KOPT-K1 (cell line): ENCODE data around the gene SMYD1.

Source experiments
- H3K27ac ChIP-seq: fragments of 200-600 bp; sonication (generic); 2 replicates; pipeline ENCODE4 v1.5.1; 2016; ENCODE audit warnings: antibody characterized with exemption, mild to moderate bottlenecking, low read depth, low read length; ENCODE audit not compliant: poor library complexity, severe bottlenecking
- H3K36me3 ChIP-seq: fragments of 200-600 bp; sonication (generic); 2 replicates; pipeline ENCODE4 v1.5.1; 2017; ENCODE audit warnings: antibody characterized with exemption, mild to moderate bottlenecking, low read length, moderate library complexity; ENCODE audit not compliant: insufficient read depth
- H3K9me3 ChIP-seq: fragments of 200-600 bp; sonication (generic); 2 replicates; pipeline ENCODE4 v1.5.1; 2017; ENCODE audit warnings: antibody characterized with exemption, low read length, mild to moderate bottlenecking; ENCODE audit not compliant: insufficient read depth, poor library complexity, severe bottlenecking

SMYD1 gene

DNA sequence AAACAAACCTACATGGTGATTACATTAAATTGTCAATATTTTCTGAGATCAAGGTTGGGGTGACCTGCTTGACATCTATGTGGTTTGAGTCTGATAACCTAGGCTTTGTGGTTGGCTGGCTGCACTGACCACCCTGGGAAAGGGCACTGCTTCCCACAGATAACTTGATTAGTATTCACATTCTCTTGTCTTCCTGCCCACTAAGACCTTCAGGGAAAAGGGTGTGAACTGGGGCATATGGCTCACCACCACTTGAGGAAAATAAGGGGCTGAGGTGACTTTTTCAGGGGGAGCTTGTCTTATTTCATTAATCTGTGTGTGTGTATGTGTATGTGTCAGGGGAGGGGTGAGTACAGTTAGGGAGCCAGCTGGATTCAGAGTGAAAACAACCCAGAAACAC, 1.5 kb downstream of the SMYD1 start:
- Histone ChIP-seq H3K27ac (no peak overlapping the region), H3K9me3 (peaks cover 5% of the 10 kb centered on the region), H3K36me3 (no peaks in the 10 kb centered on the region)

DNA sequence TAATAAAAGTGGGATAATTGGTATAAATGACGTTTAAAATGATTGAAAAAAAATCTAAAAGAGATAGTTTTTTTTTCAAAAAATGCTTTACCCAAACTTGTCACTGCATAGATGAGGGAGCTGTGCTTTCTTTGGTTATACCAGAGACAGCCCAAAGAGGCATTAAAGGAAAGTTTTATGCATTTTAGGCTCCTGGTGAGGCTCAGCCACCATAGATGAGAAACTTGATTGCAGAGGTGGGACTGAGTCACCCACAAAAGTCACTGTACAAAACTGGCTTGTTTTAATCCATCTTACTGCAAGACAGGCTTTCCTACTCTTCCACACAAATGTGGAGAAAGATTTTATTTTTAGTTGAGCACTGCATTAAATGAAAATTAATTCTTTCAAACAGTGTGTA, 2.4 kb downstream of the SMYD1 start:
- Histone ChIP-seq H3K9me3 (peaks cover 5% of the 10 kb centered on the region), H3K27ac (no peak overlapping the region), H3K36me3 (no peaks in the 10 kb centered on the region)

DNA sequence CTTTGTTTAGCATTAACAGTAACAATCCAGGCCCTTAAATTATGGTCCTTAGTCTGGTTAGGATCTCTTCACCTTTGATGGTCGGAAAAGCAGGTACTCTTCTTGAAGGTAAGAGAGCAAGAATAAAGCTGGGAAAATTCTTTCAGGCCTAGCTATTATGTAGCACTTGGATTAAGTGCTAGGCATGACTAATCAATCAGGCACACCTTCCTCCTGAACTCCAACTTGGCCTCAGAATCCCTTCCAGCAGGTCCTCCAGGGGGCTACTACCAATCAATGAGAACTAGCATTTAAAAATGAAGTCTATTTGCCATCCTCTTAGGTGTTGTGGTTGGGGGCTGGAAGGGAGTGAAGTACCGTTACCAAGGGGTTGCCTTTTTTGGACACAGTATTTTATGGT, 3.7 kb downstream of the SMYD1 start:
- no peaks in the 10 kb centered on the region for H3K36me3 ChIP-seq
- H3K27ac ChIP-seq = no peak overlapping the region
- H3K9me3 ChIP-seq = peaks cover 5% of the 10 kb centered on the region

DNA sequence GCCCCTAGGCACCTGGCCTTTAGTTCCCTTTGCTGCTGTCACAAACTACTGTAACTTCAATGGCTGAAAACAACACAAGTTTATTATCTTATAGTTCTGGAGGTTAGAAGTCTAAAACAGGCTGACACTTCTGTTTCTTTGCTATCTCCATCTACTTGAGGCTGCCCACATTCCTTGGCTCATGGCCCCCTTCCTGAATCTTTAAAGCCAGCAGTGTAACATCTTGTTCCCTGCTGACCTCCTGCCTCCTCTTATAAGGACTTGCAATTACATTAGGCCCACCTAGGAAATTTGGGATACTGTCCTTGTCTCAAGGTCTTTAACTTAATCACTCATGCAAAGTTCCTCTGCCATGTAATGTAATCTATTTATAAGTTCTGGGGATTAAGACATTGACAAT, 6.5 kb downstream of the SMYD1 start:
- Histone ChIP-seq H3K36me3 (no peaks in the 10 kb centered on the region), H3K27ac (no peak overlapping the region), H3K9me3 (peaks cover 5% of the 10 kb centered on the region)

DNA sequence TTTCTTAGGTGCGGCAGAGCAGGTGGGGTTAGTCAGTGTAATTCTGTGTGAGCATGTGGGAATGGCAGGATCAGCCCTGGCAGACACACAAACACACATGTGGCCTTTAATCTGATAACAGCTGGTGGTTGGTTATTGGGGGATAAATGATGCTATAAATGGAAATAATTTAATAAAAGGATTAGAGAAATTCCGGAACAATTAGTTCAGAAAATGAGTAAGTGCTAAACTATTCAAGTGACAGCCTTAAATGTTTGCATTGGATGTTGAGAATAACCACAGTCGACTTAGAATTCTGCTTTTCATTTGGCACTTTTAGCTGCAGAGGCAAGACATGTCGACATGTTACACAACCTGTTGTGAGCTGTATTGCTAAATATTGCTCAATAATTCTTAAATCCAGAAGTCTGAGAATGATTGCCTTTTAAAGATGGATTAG, 7.2 kb downstream of the SMYD1 start:
- Histone ChIP-seq H3K27ac (no peak overlapping the region), H3K9me3 (peaks cover 5% of the 10 kb centered on the region), H3K36me3 (no peaks in the 10 kb centered on the region)

DNA sequence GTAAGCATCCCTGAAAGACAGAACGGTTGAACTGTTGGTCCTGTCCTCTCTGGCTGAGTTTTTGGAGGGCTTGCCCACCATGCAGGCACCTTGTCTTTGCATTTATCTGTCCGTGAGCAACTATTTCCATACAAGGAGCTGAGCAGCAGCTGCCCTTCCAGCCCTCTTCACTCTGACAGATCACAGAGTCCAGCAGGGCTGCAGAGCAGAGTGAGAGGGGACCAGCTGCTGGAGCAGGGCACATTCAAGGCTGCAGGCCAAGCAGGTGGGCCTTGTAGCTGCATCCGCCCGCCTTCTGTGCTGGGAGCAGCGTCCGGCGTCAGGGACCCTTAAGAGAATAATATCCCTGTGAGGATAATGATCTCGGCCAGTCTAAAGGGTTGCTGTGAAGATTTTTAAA, 9.5 kb downstream of the SMYD1 start:
- no peaks in the 10 kb centered on the region for H3K36me3 ChIP-seq

DNA sequence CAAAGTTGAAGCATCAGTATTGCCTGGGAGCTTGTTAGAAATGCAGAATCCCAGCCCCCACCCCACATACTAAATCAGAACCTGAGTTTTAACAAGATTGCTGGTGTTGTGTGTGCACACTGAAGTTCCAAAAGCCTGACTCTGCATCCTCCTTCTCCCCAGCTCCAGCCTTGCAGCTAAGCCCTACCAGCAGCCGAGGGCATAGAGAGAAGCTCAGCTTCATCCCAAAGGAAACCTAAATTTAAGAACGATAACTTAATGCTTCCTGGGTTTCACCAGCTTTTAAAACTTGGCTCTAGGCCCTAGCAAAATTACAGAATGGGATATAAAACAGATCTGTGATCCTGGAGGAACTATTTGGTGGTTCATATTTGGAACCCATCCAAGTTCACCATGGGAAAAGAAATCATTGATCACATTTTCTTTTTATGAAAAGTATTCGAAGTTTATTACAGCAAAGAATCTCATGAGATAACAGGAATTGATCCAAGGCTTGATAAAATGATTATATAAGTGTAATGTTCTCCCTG, 11.1 kb downstream of the SMYD1 start:
- no peaks in the 10 kb centered on the region for H3K9me3 ChIP-seq
- H3K27ac ChIP-seq = no peak overlapping the region
- no peaks in the 10 kb centered on the region for H3K36me3 ChIP-seq

More for the DNA sequence above, 9.5 kb downstream of the SMYD1 start:
- peaks cover 5% of the 10 kb centered on the region for H3K9me3 ChIP-seq
- H3K27ac ChIP-seq = no peak overlapping the region

DNA sequence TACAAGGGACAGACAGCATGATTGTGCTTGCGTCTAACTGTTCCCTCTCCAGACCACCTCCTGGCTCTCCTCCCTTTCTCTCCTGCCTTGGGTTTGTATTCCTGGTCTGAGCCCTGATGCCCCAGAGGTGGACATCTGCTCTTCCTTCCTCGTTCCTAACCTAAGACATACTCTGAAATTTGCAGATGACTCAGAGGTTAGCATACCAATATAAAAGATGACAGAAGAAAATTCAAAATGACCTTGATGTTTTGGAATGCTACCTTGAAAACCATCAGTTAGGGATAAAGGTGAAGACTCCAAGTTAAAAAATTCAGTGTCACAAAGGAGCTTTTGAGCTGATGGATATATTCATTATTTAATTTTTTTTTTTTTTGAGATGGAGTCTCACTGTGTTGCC, 12.9 kb downstream of the SMYD1 start:
- Histone ChIP-seq H3K9me3 (no peaks in the 10 kb centered on the region), H3K36me3 (no peaks in the 10 kb centered on the region), H3K27ac (no peak overlapping the region)

DNA sequence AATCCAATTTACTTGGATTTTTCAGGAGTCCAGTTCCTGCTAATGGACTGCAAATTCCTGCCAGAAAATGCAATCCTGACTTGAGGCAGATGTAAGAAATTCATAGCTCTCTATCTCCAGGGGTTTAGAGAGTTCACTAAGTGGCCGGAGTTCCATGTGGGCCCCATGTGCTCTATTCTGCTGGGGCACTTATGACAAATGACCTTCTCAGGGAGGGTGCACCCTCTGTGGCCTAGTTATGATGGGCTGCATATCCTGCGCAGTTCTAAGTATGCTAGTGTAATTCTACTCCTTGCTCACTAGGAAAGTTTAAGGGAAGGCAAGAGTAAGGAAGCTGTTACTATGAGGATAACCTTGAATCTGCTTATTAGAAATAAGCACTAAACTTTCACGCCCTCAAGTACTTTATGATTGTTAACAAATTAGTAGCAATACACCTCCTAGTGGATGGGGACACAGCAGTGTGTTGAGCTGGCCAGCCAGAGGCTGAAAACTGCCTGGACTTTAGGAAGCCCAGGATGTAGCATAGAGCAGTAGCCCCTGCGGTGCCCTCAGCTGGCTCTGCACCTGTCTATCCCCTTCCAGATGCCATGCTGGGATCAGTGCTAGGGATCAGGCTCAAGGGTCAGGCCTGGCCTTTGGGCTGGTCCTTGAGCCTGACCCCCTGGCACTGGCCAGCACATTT, 14.4 kb downstream of the SMYD1 start:
- Histone ChIP-seq H3K36me3 (no peaks in the 10 kb centered on the region), H3K27ac (no peak overlapping the region), H3K9me3 (no peaks in the 10 kb centered on the region)

DNA sequence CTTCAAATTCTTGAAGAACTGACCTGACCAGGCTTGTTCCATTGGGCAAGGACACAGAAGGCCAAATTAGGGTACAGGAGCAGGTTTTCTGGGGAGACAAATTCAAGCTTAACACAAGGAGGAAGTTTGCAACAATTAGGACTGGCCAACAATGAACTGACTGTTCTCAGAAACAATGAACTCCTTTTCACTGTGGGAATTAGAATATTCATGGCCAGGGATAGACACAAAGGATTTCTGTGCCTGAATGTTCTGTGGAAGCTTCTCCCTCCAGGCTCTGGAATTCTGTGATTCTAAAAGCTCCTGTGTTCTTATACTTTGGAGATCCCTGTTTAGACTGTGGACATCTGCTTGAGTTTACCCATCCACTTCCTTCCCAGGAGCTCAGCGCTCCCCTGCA, 15.2 kb downstream of the SMYD1 start:
- Histone ChIP-seq H3K27ac (no peak overlapping the region), H3K36me3 (no peaks in the 10 kb centered on the region), H3K9me3 (no peaks in the 10 kb centered on the region)

DNA sequence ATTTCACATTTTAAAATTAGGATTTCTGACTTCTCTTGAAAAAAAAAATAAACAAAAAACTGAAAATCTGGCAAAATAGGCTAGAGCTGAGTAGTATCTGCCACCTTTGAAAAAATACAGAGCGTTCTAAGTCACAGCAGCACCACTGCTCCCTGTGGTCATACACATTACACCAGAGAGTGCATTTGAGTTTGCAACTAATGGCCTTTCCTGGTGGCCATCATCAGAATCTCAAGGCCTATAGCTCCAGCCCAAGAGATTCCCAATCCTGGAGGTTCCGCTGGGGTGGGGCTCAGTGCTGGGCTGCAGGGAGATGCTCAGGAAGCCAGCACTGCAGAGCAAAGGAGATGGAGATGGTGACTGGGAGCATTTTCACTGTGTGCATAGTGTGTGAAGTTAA, 17.5 kb downstream of the SMYD1 start:
- H3K36me3 ChIP-seq = no peaks in the 10 kb centered on the region

DNA sequence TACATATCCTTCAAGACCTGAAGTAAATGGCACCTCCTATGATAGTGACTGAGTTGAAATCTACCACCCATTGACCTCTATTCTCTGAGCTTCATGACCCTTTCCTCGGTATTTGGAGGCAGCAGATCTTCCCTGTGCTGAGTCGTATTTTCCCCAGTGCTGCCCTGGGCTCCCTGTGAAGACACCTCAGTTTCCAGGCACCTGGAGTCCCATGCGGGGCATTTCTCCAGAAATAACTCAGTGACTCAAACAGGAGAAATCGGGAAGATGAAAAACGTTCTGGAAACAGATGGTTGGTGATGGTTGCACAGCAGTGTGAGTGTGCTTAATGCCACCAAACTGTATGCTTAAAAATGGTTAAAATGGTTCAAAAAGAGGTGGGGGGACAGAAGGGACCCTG, 18.0 kb downstream of the SMYD1 start:
- no peaks in the 10 kb centered on the region for H3K36me3 ChIP-seq
- no peaks in the 10 kb centered on the region for H3K9me3 ChIP-seq

More for the DNA sequence above, 17.5 kb downstream of the SMYD1 start:
- no peak overlapping the region for H3K27ac ChIP-seq
- H3K9me3 ChIP-seq = no peaks in the 10 kb centered on the region

DNA sequence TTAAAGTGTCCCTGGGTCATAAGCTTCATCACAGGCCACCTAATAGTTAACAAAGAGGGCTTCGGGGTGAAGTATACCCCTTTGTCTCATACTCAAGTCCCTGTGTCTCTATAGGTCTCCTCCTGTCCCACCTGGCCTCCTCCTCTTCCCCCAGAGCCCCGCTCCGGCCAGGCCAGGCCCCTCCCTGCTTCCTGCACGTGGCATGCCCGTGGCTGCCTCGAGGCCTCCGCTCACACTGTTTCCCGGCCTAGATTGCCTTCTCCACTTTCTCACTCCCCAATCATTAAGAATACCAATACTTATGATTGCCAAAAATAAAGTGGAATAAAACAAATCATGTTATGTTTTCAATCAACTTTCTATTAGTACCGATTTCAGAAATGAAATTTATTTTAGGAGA, 18.8 kb downstream of the SMYD1 start:
- Histone ChIP-seq H3K27ac (no peak overlapping the region), H3K9me3 (no peaks in the 10 kb centered on the region), H3K36me3 (no peaks in the 10 kb centered on the region)

More for the DNA sequence above, 18.0 kb downstream of the SMYD1 start:
- H3K27ac ChIP-seq = no peak overlapping the region

DNA sequence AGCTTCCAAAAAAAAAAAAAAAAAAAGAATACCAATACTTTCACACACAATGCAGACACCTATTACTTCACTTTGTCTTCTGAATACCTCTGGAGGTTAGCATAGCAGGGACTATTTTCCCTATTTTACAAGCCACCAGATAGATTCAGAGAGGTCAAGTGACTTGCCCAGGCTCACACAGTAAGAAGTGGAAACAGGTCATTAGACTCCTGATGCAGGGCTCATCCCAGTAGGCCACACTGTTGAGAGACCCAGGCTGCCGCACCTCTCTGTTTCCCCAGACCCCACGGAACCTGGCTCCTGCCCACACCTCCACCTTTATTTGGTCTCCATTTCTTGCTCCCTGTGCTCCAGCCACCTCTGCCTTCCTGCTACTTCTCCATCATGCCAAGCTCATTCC, 19.4 kb downstream of the SMYD1 start:
- Histone ChIP-seq H3K27ac (no peak overlapping the region), H3K9me3 (no peaks in the 10 kb centered on the region), H3K36me3 (no peaks in the 10 kb centered on the region)

DNA sequence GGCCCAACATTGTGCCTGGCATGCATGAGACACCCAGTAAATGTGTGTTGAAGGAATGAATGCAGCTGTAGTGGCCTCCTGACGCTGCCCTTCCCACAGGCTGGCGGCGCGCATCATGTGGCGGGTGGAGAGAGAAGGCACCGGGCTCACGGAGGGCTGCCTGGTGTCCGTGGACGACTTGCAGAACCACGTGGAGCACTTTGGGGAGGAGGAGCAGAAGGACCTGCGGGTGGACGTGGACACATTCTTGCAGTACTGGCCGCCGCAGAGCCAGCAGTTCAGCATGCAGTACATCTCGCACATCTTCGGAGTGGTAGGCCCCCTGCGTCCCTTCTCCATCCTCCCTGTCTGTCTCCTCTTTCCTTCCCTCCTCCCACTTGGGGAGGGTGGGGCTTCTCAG, 20.1 kb downstream of the SMYD1 start:
- Histone ChIP-seq H3K27ac (no peak overlapping the region), H3K9me3 (no peaks in the 10 kb centered on the region), H3K36me3 (no peaks in the 10 kb centered on the region)

DNA sequence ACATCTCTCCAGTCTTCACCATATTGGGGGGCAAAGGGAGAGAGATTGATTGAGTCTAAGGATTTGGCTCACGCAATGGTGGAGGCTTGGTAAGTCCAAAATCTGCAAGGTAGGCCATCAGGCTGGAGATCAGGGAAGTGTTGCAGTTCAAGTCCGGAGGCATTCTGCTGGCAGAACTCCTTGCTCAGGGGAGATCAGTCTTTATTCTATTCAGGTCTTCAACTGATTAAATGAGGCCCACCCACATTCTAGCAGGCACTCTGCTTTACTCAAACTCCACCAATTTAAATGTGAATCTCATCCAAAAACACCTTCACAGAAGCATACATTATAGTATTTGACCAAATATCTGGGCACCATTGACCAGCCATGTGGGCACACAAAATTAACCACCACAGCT, 21.4 kb downstream of the SMYD1 start:
- Histone ChIP-seq H3K9me3 (no peaks in the 10 kb centered on the region), H3K27ac (no peak overlapping the region), H3K36me3 (no peaks in the 10 kb centered on the region)
